Adipose tissue (tissue), 3 donors: ENCODE data around the gene CSTPP1. TPM values are rescaled to one million over a fixed set of nuclear protein-coding genes. Genes with fewer than 3 reads are reported as not detected.
"Not testable (repeated sequence)": the region's sequence is repeated elsewhere in the genome, so short reads cannot be mapped to it uniquely, and the experiment has no call there.

Experiments used
- H3K27ac ChIP-seq: one replicate; pipeline ENCODE4 v1.5.1; 2013; ENCODE audit warnings: low read depth, low read length
- WGBS, 3 donors: extraction: QIAGEN DNeasy Blood & Tissue Kit; methylation state at CpG; one replicate each; pipeline ENCODE4 v1.1.7; 2013; 5-methylcytosine and 5-hydroxymethylcytosine counted together
- polyA plus RNA-seq, 3 donors: library from polyadenylated mRNA; stranded (reverse); fragments of 200-250 nt; gene quantifications; one replicate each; pipeline ENCODE4 v1.2.3, GENCODE V29; 2013
- donor health status: healthy with polysubstance abuse.
- donor health status: Bipolar disorder and iron deficiency.
- donor health status: healthy.

CSTPP1 gene
- polyA plus RNA-seq, 3 donors, result 10.2 to 26.9 (median 12.0) TPM

DNA sequence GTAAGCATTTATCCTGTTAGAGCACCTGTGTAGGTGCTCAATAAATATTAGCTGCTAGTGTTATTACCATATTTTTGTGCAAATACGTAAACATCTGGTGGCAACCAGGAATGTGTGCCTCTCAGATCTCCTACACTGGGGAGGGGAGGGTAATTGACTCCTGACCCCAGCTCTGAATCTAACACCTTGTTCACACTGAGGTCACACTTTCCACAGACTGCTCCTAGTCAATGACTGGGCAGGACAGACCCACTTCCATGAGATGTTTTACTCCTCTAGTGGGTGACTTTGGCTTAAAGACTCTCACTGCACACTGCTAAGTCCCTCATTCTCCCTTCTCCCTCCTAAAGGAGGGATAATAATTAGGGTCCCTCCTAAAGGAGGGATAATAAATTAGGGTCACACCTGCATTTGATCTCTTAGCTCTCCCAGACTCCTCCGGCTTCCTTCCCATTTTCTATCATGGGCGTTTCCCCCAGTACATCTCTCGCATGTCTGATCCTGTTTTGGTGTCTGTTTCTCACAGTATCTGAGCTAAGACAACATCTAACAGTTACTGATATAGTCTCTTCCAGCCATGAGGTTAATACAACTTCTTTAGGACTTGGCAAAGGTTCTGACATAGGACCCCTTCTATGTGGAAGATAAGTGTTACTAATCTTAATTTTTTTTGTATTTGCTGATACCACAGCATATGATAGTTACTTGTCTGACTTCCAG is 8.0 kb downstream of the CSTPP1 start:
- WGBS, 3 donors, result 78 to 87% (median 82%) methylated on average over 4 of the region's 4 CpGs
- no peak overlapping the region for H3K27ac ChIP-seq

GRCh38 chr11:46947399-46948077 is 11.0 kb downstream of the CSTPP1 start:
- WGBS, 3 donors, result 30 to 82% (median 75%) methylated on average over 3 of the region's 3 CpGs
- no peak overlapping the region for H3K27ac ChIP-seq

DNA sequence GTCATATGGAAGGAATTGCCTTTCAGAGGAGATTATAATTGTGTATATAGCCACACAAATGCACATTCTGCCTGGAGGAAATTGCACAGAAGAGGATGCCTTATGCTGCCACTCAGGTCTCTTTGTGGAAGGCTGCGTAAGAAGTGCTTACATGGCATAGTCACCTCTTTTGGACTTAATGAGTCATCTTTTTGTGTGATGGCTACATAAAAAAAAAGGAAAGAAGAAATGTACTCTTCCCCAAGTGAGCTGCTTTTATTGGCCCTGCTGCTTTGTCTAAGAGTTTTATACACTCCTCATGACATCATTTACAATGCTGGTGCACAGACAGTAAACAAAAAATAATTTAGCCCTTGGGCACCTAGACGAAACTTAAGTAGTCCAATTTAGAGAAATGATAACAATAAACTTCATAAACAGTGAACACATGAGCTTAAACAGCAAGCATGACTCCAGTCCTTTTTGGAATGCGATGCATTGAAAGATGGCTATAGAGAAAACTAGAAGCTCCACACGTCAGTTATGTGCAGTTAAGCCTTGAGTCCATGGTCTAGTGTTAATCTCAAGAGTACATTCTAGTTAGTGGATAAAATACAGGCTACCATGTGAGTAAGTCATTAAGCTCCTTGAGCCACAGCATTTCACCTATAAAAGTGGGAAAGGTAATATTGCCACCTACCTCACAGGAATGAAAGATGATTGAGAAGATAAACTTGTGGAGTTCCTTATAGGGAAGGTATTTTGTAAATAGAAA is 12.0 kb downstream of the CSTPP1 start:
- no peak overlapping the region for H3K27ac ChIP-seq
- WGBS, 3 donors, result 69 to 92% (median 90%) methylated on average over 4 of the region's 4 CpGs

DNA sequence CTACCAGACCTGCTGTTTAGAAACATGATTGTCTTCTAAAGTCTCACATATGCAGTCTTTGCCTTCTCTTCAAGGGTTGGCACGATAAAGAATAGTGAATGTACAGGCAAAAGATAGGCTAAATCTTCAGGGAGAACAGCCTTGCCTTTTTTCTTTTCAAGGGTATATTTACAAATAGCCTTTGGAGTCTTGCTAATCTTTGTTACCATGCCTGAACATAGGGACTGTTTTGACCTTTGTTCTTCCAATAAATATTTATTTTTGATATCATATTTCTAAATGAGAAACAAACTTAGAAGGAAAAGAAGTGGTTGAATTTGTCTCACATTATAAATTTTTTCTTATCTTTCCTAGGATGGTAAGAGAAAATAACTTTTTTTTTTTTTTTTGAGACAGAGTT is 12.7 kb downstream of the CSTPP1 start:
- no peak overlapping the region for H3K27ac ChIP-seq
- WGBS, 3 donors, result 40 to 94% (median 93%) methylated on average over 1 of the region's 1 CpG

- H3K27ac ChIP-seq, result no peak overlapping the region
- 90 to 100% (median 98%) methylated on average over 1 of the region's 1 CpG for WGBS, 3 donors
Measured at GRCh38 chr11:46951864-46952263, 15.3 kb downstream of the CSTPP1 start.

DNA sequence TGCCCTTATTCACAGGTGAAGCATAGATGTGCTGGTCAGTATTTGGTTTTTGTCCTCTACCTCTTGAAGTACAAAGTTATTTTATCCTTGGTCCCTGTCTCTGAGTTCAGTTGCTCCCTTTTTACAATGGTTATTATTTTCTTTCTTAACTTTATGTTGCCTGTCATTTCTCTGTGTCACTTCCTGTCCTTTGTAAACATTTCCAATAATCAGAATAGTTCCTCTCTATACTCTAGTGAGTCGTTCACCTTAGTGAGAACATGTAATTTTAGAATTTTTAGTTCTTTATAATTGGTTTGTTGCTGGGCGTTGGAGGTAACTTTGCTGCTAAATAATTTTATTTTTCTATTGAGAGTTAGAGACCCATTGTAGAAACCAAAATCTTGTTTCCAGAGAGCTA is 16.0 kb downstream of the CSTPP1 start:
- 63 to 66% (median 65%) methylated on average over 2 of the region's 2 CpGs for WGBS, 3 donors
- no peak overlapping the region for H3K27ac ChIP-seq

GRCh38 chr11:46953093-46953492 is 16.5 kb downstream of the CSTPP1 start:
- no peak overlapping the region for H3K27ac ChIP-seq
- WGBS, 3 donors, result 91 to 93% (median 92%) methylated on average over 5 of the region's 5 CpGs

DNA sequence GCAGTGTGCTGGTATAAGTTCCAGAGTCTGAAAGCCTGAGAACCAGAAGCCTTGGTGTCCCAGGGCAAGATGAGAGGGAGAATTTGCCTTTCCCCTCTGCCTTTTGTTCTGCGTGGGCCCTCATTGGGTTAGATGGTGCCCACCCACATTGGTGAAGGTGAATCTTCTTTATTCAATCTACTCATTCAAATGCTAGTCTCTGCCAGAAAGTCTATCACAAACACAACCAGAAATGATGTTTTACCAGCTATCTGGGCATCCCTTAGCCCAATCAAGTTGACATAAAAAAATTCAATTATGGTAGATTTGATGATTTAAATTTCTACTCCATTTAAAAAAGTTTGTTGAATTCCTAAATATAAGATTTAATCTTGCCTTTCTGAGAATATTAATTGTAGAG is 22.2 kb downstream of the CSTPP1 start:
- H3K27ac ChIP-seq, result no peak overlapping the region
- 100% methylated on average over 1 of the region's 1 CpG for WGBS, 3 donors

GRCh38 chr11:46961041-46961440 is 24.5 kb downstream of the CSTPP1 start:
- whole genome bisulfite sequencing, 3 donors, result 96 to 99% (median 98%) methylated on average over 2 of the region's 2 CpGs
- no peak overlapping the region for H3K27ac ChIP-seq

- 84 to 94% (median 93%) methylated on average over 3 of the region's 3 CpGs for WGBS, 3 donors
Measured at GRCh38 chr11:46961886-46962285, 25.3 kb downstream of the CSTPP1 start.

GRCh38 chr11:46963844-46964243 is 27.3 kb downstream of the CSTPP1 start:
- 94 to 97% (median 95%) methylated on average over 3 of the region's 3 CpGs for WGBS, 3 donors
- no peak overlapping the region for H3K27ac ChIP-seq

More at GRCh38 chr11:46961886-46962285, 25.3 kb downstream of the CSTPP1 start:
- not testable (repeated sequence) for H3K27ac ChIP-seq

GRCh38 chr11:46966773-46967172 is 30.2 kb downstream of the CSTPP1 start:
- WGBS, 3 donors, result 77 to 87% (median 77%) methylated on average over 2 of the region's 2 CpGs

DNA sequence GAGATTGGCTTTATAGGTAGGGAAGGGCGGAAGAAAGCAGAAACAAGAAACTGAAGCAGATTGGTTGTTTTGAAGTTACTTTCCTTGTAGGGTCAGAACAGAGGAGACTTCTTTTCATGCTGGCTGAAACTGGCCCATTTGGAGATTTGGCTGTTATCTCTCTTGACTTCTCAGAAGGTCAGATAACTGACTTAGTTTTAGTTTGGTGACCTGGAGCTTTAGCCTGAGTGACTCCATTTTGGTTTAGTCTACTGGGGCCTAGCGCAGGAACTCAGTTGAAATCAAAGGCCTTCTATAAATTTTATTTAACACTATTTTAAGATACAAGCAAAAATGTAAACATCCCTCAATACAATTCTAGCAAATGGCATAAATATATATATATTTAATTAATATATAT is 31.4 kb downstream of the CSTPP1 start:
- no peak overlapping the region for H3K27ac ChIP-seq
- 98 to 99% (median 98%) methylated on average over 2 of the region's 2 CpGs for WGBS, 3 donors

More at GRCh38 chr11:46966773-46967172, 30.2 kb downstream of the CSTPP1 start:
- no peak overlapping the region for H3K27ac ChIP-seq

GRCh38 chr11:46969379-46969778 is 32.8 kb downstream of the CSTPP1 start:
- 79 to 94% (median 86%) methylated on average over 2 of the region's 2 CpGs for WGBS, 3 donors
- no peak overlapping the region for H3K27ac ChIP-seq

DNA sequence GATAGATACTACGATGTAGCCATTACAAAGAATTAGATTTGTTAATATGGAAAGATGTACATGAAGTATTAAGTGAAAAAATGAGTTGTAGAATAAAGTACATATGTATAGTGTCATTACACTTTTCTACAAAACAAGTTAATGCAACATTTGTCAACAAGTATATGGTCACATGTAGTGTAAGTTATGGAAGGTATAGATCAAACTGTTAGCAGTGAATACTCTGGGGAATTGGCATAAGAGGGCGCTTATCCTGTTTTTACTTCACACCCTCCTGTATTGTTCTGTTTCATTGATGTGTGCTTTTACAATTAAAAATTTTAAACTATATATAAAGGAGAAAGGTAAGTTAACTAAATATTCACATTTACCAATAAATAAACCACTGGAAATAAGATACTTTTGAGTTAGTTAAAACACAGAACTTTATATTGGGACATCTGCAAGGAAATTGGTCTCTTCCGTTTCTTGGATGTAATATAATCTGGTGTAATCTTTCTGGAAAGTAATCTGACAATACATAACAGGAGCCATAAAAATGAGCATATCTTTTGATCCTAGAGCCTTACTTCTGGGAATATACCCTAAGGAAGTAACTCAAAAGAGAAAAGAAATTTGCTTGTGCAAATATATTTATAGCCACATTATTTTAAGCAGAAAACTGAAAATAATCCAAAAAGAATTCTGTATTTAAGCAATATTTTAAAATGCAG is 34.5 kb downstream of the CSTPP1 start:
- H3K27ac ChIP-seq, result no peak overlapping the region
- 86 to 94% (median 90%) methylated on average over 3 of the region's 3 CpGs for WGBS, 3 donors

- H3K27ac ChIP-seq, result no peak overlapping the region
- 58 to 66% (median 60%) methylated on average over 2 of the region's 2 CpGs for whole genome bisulfite sequencing, 3 donors
Measured at GRCh38 chr11:46972343-46972742, 35.8 kb downstream of the CSTPP1 start.

DNA sequence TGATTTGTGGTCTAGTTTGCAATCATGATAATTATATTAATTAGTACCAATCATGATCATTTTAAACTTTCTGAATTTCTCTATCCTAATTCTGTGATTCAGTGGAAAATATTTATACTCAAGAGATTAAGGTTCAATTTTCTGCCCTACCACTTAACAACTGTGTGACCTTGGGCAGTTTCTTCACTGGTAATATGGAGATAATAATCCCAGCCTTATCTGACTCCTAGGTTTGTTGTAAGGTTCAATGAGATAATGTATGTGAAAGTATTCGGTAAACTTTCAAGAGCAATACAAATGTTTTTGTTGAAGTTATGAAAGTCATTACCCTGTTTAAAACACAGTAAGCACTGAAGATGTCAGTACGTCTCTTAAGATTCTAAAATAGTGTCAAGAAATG is 36.3 kb downstream of the CSTPP1 start:
- H3K27ac ChIP-seq, result no peak overlapping the region
- WGBS, 3 donors, result 59 to 95% (median 93%) methylated on average over 2 of the region's 2 CpGs

DNA sequence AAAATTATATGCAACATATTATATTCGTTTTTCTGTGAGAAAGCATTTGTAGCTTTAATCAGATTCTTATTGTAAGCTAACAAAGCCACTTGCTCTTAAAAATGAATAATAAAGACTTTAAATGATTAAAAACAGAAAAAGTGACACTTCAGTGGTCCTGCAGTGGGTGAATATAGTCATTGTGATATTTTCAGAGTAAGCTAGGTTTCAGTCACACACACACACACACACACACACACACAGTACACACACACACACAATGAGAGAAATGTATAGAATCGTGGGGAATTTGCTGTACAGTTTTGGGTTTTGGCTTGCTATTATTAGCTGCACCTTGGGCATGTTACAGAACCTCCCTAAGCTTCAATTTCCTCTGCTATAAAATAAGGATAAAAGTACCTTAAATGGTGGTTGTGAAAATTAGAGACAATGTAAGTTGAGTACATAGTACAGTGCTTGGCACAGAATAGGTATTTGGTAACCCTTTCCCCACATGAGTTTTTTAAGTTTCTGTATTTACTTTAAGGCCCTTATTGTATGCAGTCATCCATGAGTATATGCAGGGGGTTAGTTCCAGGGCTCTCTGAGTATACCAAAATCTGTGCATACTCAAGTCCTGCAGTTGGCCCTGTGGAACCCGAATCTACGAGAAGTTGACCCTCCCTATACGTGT is 39.8 kb downstream of the CSTPP1 start:
- no peak overlapping the region for H3K27ac ChIP-seq
- 90 to 93% (median 92%) methylated on average over 5 of the region's 5 CpGs for WGBS, 3 donors
